GM21515 (cell line): ENCODE results near the gene P4HB.

ENCODE experiments used
- ATAC-seq: cut with Tn5 transposase; IDR thresholded peaks from one replicate; pipeline ENCODE4 v1.9.1; 2021; ENCODE audit not compliant: unreplicated experiment

P4HB gene

GRCh38 chr17:81898029-81898866, 37.9 kb upstream of the P4HB start:
- no peak for ATAC-seq

- no peak for ATAC-seq
Observed at GRCh38 chr17:81895400-81895799, 35.1 kb upstream of the P4HB start.

GRCh38 chr17:81891303-81891552, 30.9 kb upstream of the P4HB start:
- ATAC-seq, result peak; percentile 30

- ATAC-seq, result no peak
Observed at GRCh38 chr17:81890447-81891302, 30.3 kb upstream of the P4HB start.

DNA sequence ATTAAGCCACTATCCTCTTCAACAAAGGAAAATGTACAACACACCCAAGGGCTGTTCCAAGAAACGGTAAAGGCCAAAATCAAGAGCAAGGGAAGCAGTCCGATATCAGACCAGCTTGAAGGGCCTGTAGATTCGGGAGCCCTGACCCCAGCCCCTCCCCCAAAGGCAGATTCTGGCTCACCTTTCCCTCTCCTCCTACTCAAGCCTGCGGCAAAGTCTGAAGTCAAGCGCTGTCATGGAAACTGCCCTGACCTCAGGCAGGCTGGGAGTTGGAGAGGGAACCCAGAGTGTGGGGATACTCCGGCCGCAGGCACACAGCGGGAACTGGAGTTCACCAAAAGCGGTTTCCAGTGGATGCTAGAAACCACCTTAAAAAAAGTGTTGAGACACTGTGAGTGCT, 29.3 kb upstream of the P4HB start:
- ATAC-seq, result no peak

DNA sequence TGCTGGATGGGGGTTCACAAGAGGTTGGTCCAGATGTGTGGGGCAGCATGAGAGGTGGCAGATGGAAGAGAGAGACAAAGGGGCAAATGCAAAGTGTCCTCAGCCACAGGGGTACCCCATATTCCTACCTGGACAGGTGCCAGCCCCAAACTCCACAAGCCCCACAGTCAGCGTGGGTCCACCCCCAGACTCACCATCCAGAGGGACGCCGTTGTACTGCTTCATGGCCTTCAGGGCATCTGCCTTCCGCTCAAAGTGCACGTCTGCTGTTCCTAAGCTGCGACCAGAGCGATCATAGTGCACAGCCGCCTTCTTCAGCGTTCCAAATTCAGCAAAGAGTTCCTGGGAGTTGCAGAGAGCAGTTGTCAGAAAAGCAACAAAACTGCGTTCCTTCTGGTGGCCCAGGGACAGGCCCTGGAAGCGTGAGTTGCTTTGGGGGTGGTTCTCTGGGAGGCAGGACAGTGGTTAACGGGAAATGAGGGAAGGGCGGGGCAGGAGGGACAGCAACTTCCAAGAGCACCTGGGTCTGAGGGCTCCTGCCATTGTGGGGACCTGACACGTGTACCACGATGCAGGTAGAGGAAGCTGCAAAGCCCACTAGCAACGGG, 28.8 kb upstream of the P4HB start:
- no peak for ATAC-seq

GRCh38 chr17:81888105-81888987, 28.0 kb upstream of the P4HB start:
- no peak for ATAC-seq

GRCh38 chr17:81885869-81886548, 25.7 kb upstream of the P4HB start:
- no peak for ATAC-seq

DNA sequence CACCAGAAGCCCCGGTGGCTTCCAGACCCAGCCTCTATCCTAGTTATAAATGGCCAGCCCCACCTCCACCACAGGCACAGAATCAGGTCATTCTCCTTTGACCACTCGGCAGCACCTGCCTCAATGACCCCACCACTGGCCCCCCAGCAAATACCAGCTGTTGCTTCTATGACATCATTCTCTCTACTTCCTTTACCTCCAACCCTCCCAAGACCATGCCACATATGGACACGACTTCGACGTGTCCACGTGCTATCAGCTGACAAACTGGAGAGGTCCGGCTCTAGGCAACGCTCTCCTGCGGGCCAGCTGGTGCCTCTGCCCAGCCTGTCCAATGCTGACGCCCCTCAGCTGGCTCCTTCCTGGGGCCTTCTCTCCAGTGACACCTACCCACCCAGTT, 25.1 kb upstream of the P4HB start:
- ATAC-seq, result no peak

DNA sequence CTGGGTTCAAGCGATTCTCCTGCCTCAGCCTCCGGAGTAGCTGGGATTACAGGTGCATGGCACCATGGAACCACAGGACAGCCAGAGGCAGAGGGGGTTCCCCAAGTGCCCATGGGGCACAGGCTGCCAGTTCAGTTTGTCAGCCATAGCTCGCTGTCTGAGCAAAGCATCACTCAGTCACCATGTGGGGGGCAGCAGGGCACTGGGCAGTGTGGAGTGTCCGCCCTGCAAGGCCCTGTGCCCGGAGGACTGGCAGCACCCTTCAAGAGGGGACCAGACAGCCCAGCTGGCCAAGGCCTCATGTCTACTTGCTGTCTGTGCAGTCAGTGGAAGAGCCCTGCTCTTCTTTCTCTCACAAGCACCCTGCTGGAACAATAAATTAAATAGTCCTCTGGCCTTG, 24.6 kb upstream of the P4HB start:
- ATAC-seq, result no peak

- no peak for ATAC-seq
Observed at GRCh38 chr17:81884520-81884919, 24.2 kb upstream of the P4HB start.

- no peak for ATAC-seq
Observed at GRCh38 chr17:81879121-81879520, 18.8 kb upstream of the P4HB start.

GRCh38 chr17:81878294-81878693, 18.0 kb upstream of the P4HB start:
- ATAC-seq, result no peak

- no peak for ATAC-seq
Observed at GRCh38 chr17:81877569-81877968, 17.2 kb upstream of the P4HB start.

DNA sequence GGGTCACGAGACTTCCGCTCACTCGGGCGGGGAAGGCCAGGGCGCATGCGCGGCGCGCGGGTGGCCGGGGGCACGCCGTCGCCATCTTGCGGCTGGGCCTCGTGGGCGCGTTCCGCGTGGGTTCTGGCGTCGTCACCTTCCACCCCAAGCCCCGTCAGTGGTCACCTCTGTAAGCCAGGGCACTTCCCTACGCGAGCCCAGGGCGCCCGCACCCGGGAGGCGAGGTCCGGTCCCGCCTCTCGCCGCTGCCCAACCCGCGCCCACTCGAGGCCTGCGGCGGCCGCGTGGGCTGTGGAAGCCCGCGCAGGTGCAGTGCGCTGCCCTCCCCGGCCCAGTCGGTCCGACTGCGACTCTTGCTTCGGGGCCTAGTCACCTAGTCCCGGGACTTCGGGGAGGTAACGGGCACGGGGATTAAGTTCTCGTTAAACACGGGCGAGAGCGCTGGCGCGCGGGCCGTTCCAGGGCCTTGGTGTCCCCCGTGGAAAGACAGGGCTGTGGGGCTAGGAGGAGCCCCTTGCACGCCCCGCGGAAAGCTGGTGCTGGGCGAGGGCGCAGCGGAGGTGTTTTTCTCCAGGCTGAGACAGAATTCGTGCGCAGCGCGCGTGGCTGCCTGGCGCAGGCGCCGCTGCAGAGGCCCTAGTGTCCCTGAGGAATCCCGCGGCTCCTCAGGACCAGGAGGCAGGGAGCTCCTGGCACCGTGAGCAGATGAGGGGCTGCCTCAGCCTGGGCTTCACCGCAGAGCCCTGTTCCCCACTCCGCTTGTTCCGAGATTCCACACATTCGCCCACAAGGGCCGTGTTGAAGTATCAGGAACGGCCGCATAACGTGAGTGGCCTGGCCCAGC, 11.3 kb upstream of the P4HB start:
- peak; percentile 42 for ATAC-seq

DNA sequence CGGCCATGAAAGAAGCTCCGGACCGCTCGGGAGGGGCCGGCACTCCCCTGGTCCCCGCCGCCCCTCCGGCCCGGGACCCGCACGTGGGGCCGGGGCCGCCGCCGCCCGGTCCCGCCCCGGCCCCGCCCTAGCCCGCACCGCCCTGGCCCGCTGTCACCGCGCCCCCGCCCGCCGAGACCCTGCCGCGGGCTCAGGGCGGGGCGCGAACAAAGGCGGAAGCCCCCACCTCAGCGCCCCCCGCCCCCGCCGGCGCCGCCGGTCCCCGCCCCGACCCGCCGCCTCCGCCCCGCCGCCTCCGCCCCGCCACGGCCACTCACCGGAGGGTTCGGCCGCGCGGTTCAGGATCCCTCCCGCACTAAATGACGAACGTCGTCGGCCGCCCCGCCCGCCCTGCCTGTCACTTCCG, 10.6 kb upstream of the P4HB start, which contains the start of gene ARHGDIA:
ARHGDIA (minus strand) TSS at position 357 of the 406 bp plus-strand sequence. CDS start 1,407 bp downstream, outside the sequence.
- ATAC-seq, result peak; percentile 10

GRCh38 chr17:81870131-81870980, 10.0 kb upstream of the P4HB start:
- no peak for ATAC-seq
